Tibial nerve (tissue), 3 donors: ENCODE data around the gene P2RX6.

ENCODE experiments used
- CTCF ChIP-seq, 5 experiments: fragments of 200-600 bp in 3 of 5; fragments of 450-650 bp in 2 of 5; sonication (generic) in 3 of 5; IDR thresholded peaks; one replicate each; pipeline ENCODE4 v1.5.1; 2016 to 2019; ENCODE audit warnings: antibody characterized with exemption in 5 of 5, mild to moderate bottlenecking in 3 of 5, moderate library complexity in 2 of 5
- POLR2A ChIP-seq, 2 donors: fragments of 450-650 bp; IDR thresholded peaks; one replicate each; pipeline ENCODE4 v1.6.1; 2017; ENCODE audit warnings: antibody characterized with exemption in 2 of 2, mild to moderate bottlenecking in 2 of 2, moderate library complexity in 2 of 2

GRCh38 chr22:21012446-21013407, 2.2 kb upstream of the P2RX6 start:
- no peak for TF ChIP-seq CTCF (IDR thresholded peaks at IDR 0.05)
- TF ChIP-seq POLR2A (IDR thresholded peaks at IDR 0.05): no peak
